H1 (cell line): Measurements from ENCODE around the gene CAP2. TPM values are rescaled to one million over a fixed set of nuclear protein-coding genes. Genes with fewer than 3 reads are reported as not detected.

ENCODE experiments used
- CTCF ChIA-PET: fragments of 300-600 bp; sonication (Branson Sonifier 250); formaldehyde crosslinking; loops from one replicate; lab custom pipeline; 2021; ENCODE audit not compliant: partially characterized antibody; lab: Charles Lee
- POLR2A ChIA-PET: fragments of 300-600 bp; sonication (Branson Sonifier 250); formaldehyde crosslinking; loops from one replicate; lab custom pipeline; 2021; ENCODE audit warnings: inconsistent platforms; ENCODE audit not compliant: partially characterized antibody; lab: Charles Lee
- DNase-seq, 2 experiments: peaks; one replicate each; pipeline versions ENCODE4 v3.0.0 to v3.0.0-alpha.2; 2010 to 2022; ENCODE audit warnings: low spot score in 2 of 2, low read depth in 1 of 2, mixed read lengths in 1 of 2
- FAIRE-seq: peaks from 2 replicates; lab custom pipeline; 2011; peaks lifted over from hg19 to GRCh38; lab: Jason Lieb, UNC
- H2AFZ ChIP-seq: 2 replicates; pipeline ENCODE4 v1.8.1; 2012; ENCODE audit warnings: low read length, inconsistent platforms
- H2AK5ac ChIP-seq: 2 replicates; pipeline ENCODE4 v1.6.1; 2013; ENCODE audit warnings: low read depth, low read length
- H2BK120ac ChIP-seq: replicated peaks from 2 replicates; pipeline ENCODE3; 2013; ENCODE audit warnings: low read depth, low read length, inconsistent platforms
- H2BK12ac ChIP-seq: 2 replicates; pipeline ENCODE4 v1.6.1; 2013; ENCODE audit warnings: low read depth, low read length
- H2BK15ac ChIP-seq: 2 replicates; pipeline ENCODE4 v1.6.1; 2013; ENCODE audit warnings: low read length
- H2BK20ac ChIP-seq: 2 replicates; pipeline ENCODE4 v1.6.1; 2013; ENCODE audit warnings: low read length
- H2BK5ac ChIP-seq: 2 replicates; pipeline ENCODE4 v1.6.1; 2013; ENCODE audit warnings: low read depth, low read length
- H3K14ac ChIP-seq: 2 replicates; pipeline ENCODE4 v1.6.1; 2013; ENCODE audit warnings: inconsistent platforms; ENCODE audit not compliant: insufficient read length
- H3K18ac ChIP-seq: 2 replicates; pipeline ENCODE4 v1.6.1; 2013; ENCODE audit warnings: low read length; ENCODE audit errors: extremely low read depth
- H3K23ac ChIP-seq: 2 replicates; pipeline ENCODE4 v1.6.1; 2013; ENCODE audit warnings: inconsistent platforms; ENCODE audit not compliant: insufficient read length
- H3K23me2 ChIP-seq: 2 replicates; pipeline ENCODE4 v1.6.1; 2013; ENCODE audit warnings: low read depth, low read length
- H3K27ac ChIP-seq: 2 replicates; pipeline ENCODE4 v1.6.1; 2011; ENCODE audit warnings: low read depth, low read length, inconsistent platforms
- H3K27me3 ChIP-seq, 4 experiments: replicated peaks in 1 of 4; 1 replicate in 1 of 4; 2 replicates in 3 of 4; pipeline versions ENCODE4 v1.6.1 to v1.8.1; 2011 to 2013; ENCODE audit warnings: low read length in 3 of 4, mild to moderate bottlenecking in 3 of 4, inconsistent platforms in 2 of 4, mixed read lengths in 2 of 4, moderate library complexity in 1 of 4; ENCODE audit not compliant: control insufficient read depth in 3 of 4, insufficient read depth in 3 of 4; ENCODE audit errors: extremely low read depth in 1 of 4
- H3K36me3 ChIP-seq, 4 experiments: 2 replicates each; pipeline versions ENCODE4 v1.6.1 to v1.8.1; 2011 to 2013; ENCODE audit warnings: mild to moderate bottlenecking in 4 of 4, low read length in 3 of 4, moderate library complexity in 2 of 4, control low read depth in 1 of 4, inconsistent platforms in 1 of 4; ENCODE audit not compliant: insufficient read depth in 4 of 4, control insufficient read depth in 2 of 4
- H3K4ac ChIP-seq: replicated peaks from 2 replicates; pipeline ENCODE3; 2013; ENCODE audit warnings: low read length, low read depth, mixed read lengths, inconsistent platforms; ENCODE audit not compliant: insufficient read length
- H3K4me1 ChIP-seq, 4 experiments: replicated peaks in 1 of 4; 1 replicate in 1 of 4; 2 replicates in 3 of 4; pipeline versions ENCODE4 v1.6.1 to v1.8.1; 2011 to 2013; ENCODE audit warnings: low read length in 3 of 4, inconsistent platforms in 2 of 4, mixed read lengths in 1 of 4; ENCODE audit not compliant: insufficient read depth in 4 of 4, control insufficient read depth in 3 of 4
- H3K4me2 ChIP-seq, 2 experiments: 2 replicates each; pipeline versions ENCODE4 v1.6.1 to v1.8.1; 2011 to 2013; ENCODE audit warnings: low read depth in 2 of 2, low read length in 2 of 2, control low read depth in 1 of 2, inconsistent platforms in 1 of 2, mild to moderate bottlenecking in 1 of 2; ENCODE audit not compliant: insufficient read depth in 1 of 2
- H3K4me3 ChIP-seq, 4 experiments: fragments of 200-600, 300-600 bp in 1 of 4; sonication (generic), shearing (Covaris generic), sonication (Bioruptor Twin) in 1 of 4; 2 replicates each; pipeline versions ENCODE4 v1.5.1 to v1.8.1; 2011 to 2016; ENCODE audit warnings: low read length in 4 of 4, low read depth in 3 of 4, control low read depth in 2 of 4, inconsistent platforms in 2 of 4, mild to moderate bottlenecking in 2 of 4, mixed read lengths in 1 of 4, moderate library complexity in 1 of 4; ENCODE audit not compliant: insufficient read depth in 2 of 4; ENCODE audit errors: extremely low read depth in 1 of 4
- H3K56ac ChIP-seq: replicated peaks from 2 replicates; pipeline ENCODE3; 2013; ENCODE audit warnings: low read depth, mild to moderate bottlenecking, mixed read lengths, low read length, inconsistent platforms; ENCODE audit not compliant: insufficient read length
- H3K79me1 ChIP-seq: 2 replicates; pipeline ENCODE4 v1.6.1; 2013; ENCODE audit warnings: low read depth, low read length, control low read depth
- H3K79me2 ChIP-seq, 2 experiments: 2 replicates each; pipeline versions ENCODE4 v1.6.1 to v1.8.1; 2012 to 2013; ENCODE audit warnings: low read length in 2 of 2, mild to moderate bottlenecking in 2 of 2, inconsistent platforms in 1 of 2; ENCODE audit not compliant: insufficient read depth in 2 of 2, control insufficient read depth in 1 of 2
- H3K9ac ChIP-seq, 4 experiments: replicated peaks in 1 of 4; 1 replicate in 1 of 4; 2 replicates in 3 of 4; pipeline versions ENCODE4 v1.6.1 to v1.8.1; 2011 to 2013; ENCODE audit warnings: low read depth in 3 of 4, low read length in 3 of 4, control low read depth in 2 of 4, mild to moderate bottlenecking in 2 of 4, moderate library complexity in 2 of 4, inconsistent platforms in 1 of 4; ENCODE audit errors: extremely low read depth in 1 of 4
- H3K9me3 ChIP-seq, 2 experiments: 2 replicates each; pipeline versions ENCODE4 v1.6.1 to v1.8.1; 2012 to 2013; ENCODE audit warnings: mild to moderate bottlenecking in 2 of 2, moderate library complexity in 2 of 2, control low read depth in 1 of 2, inconsistent platforms in 1 of 2, low read depth in 1 of 2, low read length in 1 of 2, mixed read lengths in 1 of 2; ENCODE audit not compliant: insufficient read depth in 2 of 2
- H4K20me1 ChIP-seq, 2 experiments: replicated peaks in 1 of 2; 2 replicates each; pipeline versions ENCODE3 to v1.8.1; 2011 to 2013; ENCODE audit warnings: inconsistent platforms in 2 of 2, low read length in 2 of 2, mild to moderate bottlenecking in 1 of 2; ENCODE audit not compliant: insufficient read depth in 2 of 2, control insufficient read depth in 1 of 2
- H4K5ac ChIP-seq: 2 replicates; pipeline ENCODE4 v1.6.1; 2013; ENCODE audit warnings: low read length, low read depth, mixed read lengths, inconsistent platforms; ENCODE audit not compliant: insufficient read length
- H4K8ac ChIP-seq: 2 replicates; pipeline ENCODE4 v1.8.0; 2013; ENCODE audit warnings: mild to moderate bottlenecking, moderate library complexity, low read length, inconsistent platforms; ENCODE audit not compliant: insufficient read depth; ENCODE audit errors: extremely low read depth
- H4K91ac ChIP-seq: replicated peaks from 2 replicates; pipeline ENCODE3; 2013; ENCODE audit warnings: low read length, mixed read lengths, inconsistent platforms; ENCODE audit not compliant: insufficient read length
- RNF2 ChIP-seq: fragments of 200-900, 300-1000 bp; sonication (generic); IDR thresholded peaks from 2 replicates; pipeline ENCODE4 v1.7.1; 2016; ENCODE audit warnings: borderline replicate concordance, low read depth, mild to moderate bottlenecking, antibody characterized with exemption, low read length; ENCODE audit not compliant: poor library complexity, severe bottlenecking; ENCODE audit errors: missing control alignments
- SIN3A ChIP-seq, 2 experiments: IDR thresholded peaks in 1 of 2; conservative IDR thresholded peaks in 1 of 2; 2 replicates each; pipeline ENCODE4 v1.6.1; 2011 to 2012; ENCODE audit warnings: low read length in 2 of 2, improper control_type of control experiment in 1 of 2, low read depth in 1 of 2, mild to moderate bottlenecking in 1 of 2
- WGBS, 2 experiments: shearing (Covaris generic) in 1 of 2; methylation state at CpG; one replicate each; pipeline versions ENCODE4 v1.1.6 to v1.1.7; 2013 to 2015; ENCODE audit warnings: low lambda C conversion rate in 2 of 2, mixed read lengths in 2 of 2, inconsistent platforms in 1 of 2, low coverage in 1 of 2, missing lambda C conversion rate in 1 of 2; ENCODE audit not compliant: insufficient replicate concordance in 2 of 2, insufficient coverage in 1 of 2, insufficient read length in 1 of 2; ENCODE audit errors: extremely low coverage in 1 of 2, missing lambda C conversion rate in 1 of 2; 5-methylcytosine and 5-hydroxymethylcytosine counted together
- polyA plus RNA-seq, 7 experiments: library from polyadenylated mRNA; depleted of rRNA in 3 of 7; stranded (reverse) in 5 of 7; unstranded in 2 of 7; fragments of >200 nt in 5 of 7; fragments of 200-250 nt in 2 of 7; gene quantifications; 1 replicate in 5 of 7; 2 replicates in 1 of 7; 4 replicates in 1 of 7; pipeline versions ENCODE4 v1.2.1 to v1.2.3, GENCODE V29; 2011 to 2013; ENCODE audit warnings: missing spikeins in 2 of 7, mixed read lengths in 2 of 7
- total RNA-seq: library from RNA; stranded (reverse); fragmentation: NEBNext Ultra II Directional; extraction: Animal tissue kit (Norgen Biotek cat#: 25700); gene quantifications from 2 replicates; pipeline ENCODE4 v1.2.1, GENCODE V29; 2021

Gene CAP2
- total and polyA plus RNA-seq, 2 of the 8 experiments (the other 6 are each of a cell fraction or from before 2014, with no cell fraction given) = 7.2 to 10.0 TPM

DNA sequence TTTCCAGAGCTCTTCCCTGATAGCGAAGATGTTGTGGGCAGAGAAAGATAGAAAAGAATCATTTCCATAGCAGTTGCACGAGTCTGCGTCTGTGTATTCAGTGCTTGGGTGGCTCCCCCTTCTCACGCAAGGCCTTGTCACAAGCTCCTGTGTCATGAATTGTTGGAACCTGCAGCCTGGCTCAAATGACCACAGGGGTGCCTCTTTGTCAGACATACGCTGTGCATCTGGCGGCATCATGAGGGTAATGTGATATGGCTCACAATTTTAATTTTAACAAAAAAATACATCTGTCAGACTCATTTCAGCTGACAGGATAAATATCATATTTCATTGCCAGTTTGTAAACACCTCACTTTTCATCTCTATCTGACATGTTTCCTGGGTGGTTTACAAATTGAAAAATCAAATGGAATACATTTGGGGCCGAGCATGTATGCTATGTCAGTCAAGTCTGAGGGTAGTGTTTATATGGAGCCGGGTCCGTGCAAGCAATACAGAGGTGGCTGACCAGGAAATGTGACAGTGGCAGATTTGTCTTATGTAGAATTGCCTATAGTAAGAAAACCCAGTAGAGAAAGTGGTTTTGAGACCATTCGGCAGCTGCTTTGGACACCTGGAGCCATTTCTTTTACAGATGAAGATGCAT lies 90.9 kb downstream of the CAP2 start:
- Histone ChIP-seq H4K91ac (no peak overlapping the region), H3K79me2 (no peaks in the 10 kb centered on the region), H3K23ac (no peak overlapping the region), H3K9ac (no peak overlapping the region), H3K4ac (no peak overlapping the region), H3K4me2 (no peak overlapping the region), H3K4me3 (no peak overlapping the region), H3K14ac (no peak overlapping the region), H4K8ac (no peak overlapping the region), H3K79me1 (no peaks in the 10 kb centered on the region), H4K20me1 (no peaks in the 10 kb centered on the region), H2BK15ac (no peak overlapping the region), H2AK5ac (no peak overlapping the region), H4K5ac (no peak overlapping the region), H2BK120ac (no peak overlapping the region), H2BK12ac (no peak overlapping the region), H3K9me3 (no peaks in the 10 kb centered on the region), H3K27me3 (no peaks in the 10 kb centered on the region), H3K4me1 (peaks cover 0 to 2% (median 0%) of the 10 kb centered on the region in 4 experiments; a peak in 1 of 7 replicates), H3K18ac (no peak overlapping the region), H3K56ac (no peak overlapping the region), H3K23me2 (no peaks in the 10 kb centered on the region), H2BK20ac (no peak overlapping the region), H2AFZ (no peak overlapping the region), H3K36me3 (no peaks in the 10 kb centered on the region), H2BK5ac (no peak overlapping the region), H3K27ac (no peak overlapping the region)
- ChIA-PET CTCF (interaction anchor here (1.2 kb wide), 1 partner anchor 20 kb away, joined by 6 read pairs; no protein-coding TSS in a partner anchor), POLR2A (interaction anchor here (0.6 kb wide), 1 partner anchor 74 kb away, joined by 3 read pairs; no protein-coding TSS in a partner anchor)
- FAIRE-seq (no peak), DNase-seq (peak in 1 of 2 experiments; percentile 10)
- WGBS, 2 experiments = 92% methylated on average over 10 of the region's 10 CpGs; no CpG with 5 or more reads in 1 of the 2 experiments
- TF ChIP-seq RNF2 (no peak), SIN3A (conservative IDR thresholded peaks at IDR 0.05 in 1 of 2, IDR thresholded peaks at IDR 0.05 in 1 of 2; ENCODE audit: low read depth in 1 of 2, low read length in 2 of 2) (no peak)
